DMS79 (cell line): Measurements from ENCODE around the gene HOXD11.
A peak's percentile ranks its signal among the peaks of the same experiment; 100 is the strongest.

Experiments
- DNase-seq: peaks from one replicate; lab custom pipeline; 2025; lab: John Stamatoyannopoulos, UW

The HOXD11 gene

DNA sequence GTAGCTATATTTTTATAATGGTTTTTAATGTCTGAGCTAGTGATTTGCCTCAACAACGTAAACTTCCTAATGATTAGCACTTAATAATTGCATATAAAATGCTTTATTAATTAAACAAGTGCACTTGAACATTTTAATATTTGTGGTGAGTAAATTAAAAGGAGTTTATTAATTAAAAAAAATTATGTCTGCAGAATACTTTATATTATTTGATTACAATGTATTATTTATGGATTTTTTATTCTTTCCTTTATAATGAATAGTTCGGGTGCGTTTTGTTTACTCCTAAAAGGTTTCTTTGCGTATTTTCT lies 24.7 kb downstream of the HOXD11 start:
- no peak for DNase-seq

DNA sequence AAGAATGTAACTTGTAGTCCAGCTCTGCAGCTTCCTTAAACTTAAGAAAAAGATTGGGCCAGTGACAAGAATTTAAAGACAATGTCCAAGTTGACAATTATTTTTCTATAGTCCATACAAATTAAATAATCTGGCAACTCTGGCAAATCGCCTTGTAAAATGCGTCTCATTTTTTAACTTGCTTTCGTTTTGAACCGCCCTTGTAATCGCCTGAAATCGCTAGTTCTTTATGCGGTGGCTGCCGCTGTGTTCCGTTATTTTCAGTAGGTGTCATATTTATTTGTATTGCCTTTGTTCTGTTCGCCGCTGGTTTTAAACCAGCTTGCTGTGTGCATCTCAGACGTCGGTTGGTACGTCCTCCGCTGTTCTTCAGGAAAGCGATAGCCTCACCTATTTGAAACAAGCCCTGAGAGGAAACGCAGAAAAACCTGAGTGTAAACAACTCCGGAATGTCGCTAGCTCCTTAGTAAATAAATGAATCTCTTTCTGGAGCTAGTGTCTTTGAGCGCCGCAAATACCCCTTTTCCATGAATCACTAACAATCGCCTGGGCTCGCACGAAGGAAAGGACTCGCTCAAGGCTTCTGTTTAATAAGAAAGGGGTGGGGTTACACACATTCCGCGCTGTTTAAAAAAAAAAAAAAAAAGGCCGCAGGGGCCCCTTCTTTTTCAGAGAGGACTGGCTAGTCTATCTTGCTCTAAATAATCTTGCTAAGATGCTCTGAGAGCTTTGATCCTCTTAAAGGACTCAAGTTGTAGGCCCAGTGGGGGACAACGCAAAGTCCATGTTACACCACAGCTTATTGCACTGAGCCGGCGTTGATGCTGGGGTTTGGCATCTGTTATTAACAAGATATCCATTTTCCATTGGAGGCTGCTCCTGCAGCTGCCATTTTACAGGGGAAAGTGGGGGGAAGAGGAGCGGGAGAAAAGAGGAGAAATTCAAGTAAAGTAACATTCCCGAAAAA lies 25.4 kb downstream of the HOXD11 start:
- no peak for DNase-seq

- DNase-seq = peak; percentile 26
Measured at GRCh38 chr2:176133389-176133788, 26.3 kb downstream of the HOXD11 start.

GRCh38 chr2:176134035-176134434 lies 27.0 kb downstream of the HOXD11 start:
- DNase-seq = no peak

GRCh38 chr2:176135035-176135440 lies 28.0 kb downstream of the HOXD11 start:
- DNase-seq = peak; percentile 57

DNA sequence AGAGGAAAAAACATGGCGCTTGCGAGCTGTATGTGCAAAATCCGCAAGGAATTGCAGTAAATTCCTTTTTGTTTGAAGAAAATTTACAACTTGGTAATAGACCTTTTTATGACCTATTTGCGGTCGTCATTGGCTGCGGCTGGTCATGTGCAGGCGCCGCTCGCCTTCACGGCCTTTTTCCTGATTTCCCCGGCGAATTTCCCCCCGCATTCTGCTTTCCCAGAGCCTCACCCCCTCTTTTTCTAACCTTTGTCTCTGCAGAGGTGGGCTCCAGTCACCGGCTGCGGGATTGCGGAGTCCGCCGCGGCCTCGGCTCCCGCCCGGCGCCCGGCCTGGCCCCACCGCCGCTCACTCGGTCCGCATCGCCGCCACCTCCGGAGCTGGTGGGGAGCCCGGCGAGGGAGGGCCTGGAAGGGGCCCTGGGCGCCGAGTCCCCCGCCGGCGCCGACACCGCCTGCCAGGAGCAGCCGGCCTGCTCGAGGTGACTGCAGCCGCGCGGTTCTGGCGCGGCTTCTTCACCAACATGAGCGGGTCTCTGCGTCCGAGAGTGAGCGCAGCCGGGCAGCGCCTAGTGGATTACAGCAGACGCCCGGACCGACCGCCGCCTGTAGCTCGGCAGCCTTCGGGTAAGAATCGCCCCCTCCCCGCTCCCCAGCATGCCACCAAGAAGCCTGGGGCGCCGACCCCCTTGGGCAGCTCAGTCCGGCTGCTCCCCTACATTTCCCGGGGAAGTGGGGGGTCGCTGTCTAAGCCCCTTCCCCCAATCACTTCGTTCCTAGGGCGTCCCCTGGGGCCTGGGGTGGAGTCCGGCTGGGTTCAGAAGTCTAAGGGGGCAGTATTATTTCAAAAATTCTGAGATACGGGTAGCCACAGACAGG lies 29.5 kb downstream of the HOXD11 start:
- DNase-seq = no peak

DNA sequence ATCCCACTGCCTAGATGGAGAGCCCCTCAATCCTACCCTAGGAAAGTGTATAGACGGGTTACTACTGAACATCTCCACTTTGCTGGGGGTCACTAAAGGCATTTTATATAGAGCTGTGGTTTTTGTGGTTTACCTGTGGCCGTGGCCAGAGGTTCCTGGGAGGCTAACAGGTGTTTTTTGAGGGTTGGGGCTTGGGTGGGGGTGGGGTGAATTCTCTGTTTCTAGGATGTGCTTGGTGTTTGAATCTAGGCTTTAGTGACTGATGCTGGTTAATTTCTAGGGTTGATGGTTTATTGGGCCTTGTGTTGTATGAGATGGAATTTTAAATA lies 30.1 kb downstream of the HOXD11 start:
- no peak for DNase-seq

DNA sequence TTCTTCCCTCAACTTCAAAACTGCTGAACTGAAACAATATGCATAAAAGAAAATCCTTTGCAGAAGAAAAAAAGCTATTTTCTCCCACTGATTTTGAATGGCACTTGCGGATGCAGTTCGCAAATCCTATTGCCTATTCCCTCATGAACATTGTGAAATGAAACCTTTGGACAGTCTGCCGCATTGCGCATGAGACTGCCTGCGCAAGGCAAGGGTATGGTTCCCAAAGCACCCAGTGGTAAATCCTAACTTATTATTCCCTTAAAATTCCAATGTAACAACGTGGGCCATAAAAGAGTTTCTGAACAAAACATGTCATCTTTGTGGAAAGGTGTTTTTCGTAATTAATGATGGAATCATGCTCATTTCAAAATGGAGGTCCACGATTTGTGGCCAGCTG lies 30.8 kb downstream of the HOXD11 start:
- no peak for DNase-seq

DNA sequence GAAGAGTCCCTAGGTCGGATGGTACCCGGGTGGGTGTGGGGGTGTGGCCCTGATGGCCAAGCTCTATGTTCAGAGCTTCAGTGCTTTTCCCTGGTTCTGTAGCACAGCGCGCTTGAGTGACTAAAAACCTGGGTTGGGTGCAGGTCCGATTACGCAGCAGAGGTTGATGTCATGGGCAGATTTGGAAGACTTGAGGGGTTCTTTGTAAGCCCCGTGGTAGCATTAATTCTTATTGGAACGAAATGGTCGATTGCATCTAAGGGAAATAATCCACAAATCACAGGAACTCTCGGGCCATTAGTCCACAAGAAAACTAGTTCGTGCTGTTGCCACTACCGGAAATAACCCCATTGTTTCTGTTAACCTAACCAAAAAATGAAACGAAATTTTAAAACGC lies 31.4 kb downstream of the HOXD11 start:
- DNase-seq = peak; percentile 39

GRCh38 chr2:176138923-176139660 lies 32.0 kb downstream of the HOXD11 start:
- no peak for DNase-seq

DNA sequence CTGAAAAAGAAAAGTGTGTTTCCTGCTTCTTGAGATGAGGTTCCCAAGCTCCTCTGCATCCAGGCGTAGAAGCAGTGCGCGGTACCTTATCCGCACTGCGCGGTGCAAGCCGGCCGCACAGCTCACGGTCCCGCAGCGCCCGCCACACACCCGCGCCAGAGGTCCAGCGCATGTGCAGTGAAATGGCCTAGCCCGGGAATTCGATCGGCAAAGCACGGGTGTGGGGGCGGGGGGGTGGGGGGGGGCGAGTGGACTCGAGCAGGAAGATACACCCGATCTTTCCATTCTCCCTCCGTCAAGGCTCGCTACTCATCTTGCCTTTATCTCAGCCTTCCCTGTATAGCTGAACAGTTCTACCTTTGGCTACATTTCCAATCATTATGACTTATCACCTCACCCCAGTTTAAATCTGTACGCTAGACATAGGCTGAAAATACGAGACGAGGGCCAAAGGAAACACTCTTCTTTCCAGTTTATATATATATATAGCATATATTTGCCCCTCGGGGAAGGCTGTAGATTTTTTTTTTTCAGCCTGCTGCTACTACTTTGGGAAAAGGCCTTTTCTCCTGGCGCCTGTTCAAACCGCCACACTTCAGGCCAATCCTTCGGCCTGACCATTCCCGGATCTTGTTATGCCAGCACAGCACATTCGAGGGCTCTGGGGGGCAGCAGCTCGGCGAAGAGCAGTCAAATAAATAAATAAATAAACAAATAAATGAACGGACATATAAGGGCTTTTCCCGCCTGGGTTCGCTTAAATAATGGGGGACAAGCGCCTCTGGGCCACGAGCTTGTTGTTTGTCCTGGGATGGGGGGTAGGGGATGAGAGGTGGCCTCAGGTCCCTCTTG lies 32.8 kb downstream of the HOXD11 start:
- DNase-seq = no peak

DNA sequence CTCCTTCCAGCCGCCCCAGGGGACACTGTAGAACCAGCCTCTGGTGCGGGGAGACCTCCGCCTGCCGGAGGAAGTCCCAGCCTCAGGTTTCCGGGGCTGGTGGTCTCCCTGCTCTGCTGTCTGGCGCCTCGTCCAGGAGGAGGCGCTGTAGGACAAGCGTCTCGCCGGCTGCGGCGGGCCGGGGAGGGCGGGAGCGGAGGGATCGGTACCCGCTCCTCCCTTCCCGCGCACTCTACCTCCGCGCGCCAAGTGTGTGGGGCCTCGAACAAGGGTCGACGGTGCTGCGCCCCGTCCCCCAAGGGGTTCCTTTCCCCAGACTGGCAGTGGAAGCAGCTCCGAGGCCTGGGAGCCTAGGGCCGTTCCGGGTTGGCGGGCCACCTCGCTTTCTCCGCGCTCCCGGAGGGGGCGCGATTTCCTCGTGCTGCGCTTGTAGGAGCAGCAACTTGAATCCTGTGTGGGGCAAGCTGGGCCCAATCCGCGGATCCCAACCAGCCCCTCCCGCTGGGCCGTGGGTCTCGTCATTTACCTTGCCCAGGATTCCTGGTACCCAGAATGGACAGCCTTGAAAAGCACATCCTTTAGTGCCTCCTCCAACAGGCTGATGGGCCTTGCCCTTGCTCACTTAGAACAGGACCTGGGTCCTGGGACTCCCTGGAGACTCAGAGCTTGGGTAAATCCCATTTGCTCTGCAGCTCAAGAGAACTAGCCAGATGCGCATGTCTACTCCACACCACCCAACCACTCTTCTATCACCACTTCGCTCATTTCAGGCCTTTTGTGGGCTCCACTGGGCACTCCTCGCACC lies 33.6 kb downstream of the HOXD11 start:
- no peak for DNase-seq

DNA sequence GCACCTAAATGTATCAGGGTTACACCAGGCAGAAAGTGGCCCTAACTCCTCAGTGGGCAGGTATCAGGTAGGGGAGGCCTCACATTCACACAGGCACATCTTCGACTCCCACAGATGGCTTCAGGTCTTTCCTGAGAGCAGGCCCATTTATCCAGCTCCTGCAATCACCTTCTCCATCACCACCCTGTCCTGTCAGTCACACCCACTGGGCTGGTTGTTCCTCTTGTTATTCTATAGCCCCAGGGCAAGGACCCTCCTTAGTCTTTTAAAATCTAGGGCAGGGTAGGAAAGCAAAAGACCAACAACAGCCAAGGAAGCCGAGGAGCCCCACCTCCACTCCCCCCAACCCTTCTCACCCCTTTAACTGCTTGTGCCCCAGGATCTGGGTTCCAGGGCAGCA lies 35.2 kb downstream of the HOXD11 start:
- DNase-seq = no peak

GRCh38 chr2:176145085-176145969 lies 38.2 kb downstream of the HOXD11 start:
- no peak for DNase-seq

GRCh38 chr2:176146101-176146500 lies 39.0 kb downstream of the HOXD11 start:
- DNase-seq = no peak

DNA sequence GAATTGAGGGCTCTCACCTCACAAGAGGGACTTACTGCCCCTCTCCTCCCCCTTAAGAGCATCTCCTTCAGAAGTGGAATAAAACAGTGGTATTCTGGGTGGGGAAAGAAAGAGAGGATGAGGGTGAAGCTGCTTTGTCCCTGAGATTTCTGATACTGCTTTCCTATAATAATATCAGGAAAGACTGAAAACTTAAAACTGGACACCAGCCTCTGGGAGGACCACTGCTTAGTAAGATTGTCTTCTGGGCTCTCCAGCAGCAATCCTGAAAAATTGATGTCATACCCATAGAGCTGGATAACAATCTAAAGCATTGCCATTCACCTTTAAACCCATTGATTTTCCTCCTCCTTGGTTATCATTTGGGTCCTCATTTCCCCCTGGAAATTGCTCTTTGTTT lies 39.6 kb downstream of the HOXD11 start:
- no peak for DNase-seq

- DNase-seq = no peak
Measured at GRCh38 chr2:176147210-176147799, 40.2 kb downstream of the HOXD11 start.

- no peak for DNase-seq
Measured at GRCh38 chr2:176147800-176148496, 40.9 kb downstream of the HOXD11 start.
